GM18511 (cell line): ENCODE measurements around the gene WNT1.

ENCODE experiments used
- ATAC-seq: cut with Tn5 transposase; IDR thresholded peaks from one replicate; pipeline ENCODE4 v1.9.1; 2021; ENCODE audit warnings: mild to moderate bottlenecking, moderate library complexity; ENCODE audit not compliant: unreplicated experiment

Gene WNT1

DNA sequence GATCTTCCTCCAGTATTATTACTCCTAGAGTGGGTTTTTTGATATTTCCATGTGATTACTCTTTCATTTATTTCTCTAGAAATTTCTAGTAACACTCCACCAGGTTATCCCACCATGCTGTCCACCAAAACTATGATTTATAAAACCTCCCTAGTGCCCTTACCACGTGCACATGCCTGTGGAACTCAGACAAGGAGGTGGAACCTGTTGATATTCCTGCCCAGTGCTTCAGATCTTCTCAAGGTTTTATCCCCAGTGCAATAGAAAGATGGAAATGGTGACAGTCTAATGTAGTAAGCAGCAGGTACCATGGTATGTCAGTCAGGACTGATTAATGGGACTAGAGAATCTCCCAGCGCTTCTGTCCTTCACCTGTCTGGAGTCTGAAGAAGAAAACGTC lies 17.3 kb upstream of the WNT1 start:
- ATAC-seq: no peak

DNA sequence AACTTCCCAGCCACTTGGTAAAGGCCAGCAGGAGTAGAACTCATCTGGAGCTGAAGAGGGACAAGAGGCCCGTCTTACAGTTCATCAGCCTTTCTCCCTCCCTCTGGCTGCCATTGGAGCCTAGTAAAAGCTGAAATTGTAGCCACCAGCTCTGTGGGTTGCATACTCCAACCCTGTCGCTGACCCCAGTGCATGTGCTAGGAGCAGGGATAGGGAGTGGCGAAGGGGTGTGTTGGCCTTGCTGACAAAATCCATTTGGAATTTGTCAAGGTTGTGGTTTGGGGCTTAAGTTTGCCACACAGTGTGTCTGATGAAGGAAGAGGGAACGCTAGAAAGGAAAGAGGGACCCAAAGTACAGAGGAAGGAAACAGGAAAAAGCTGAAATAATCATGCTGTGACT lies 16.8 kb upstream of the WNT1 start:
- ATAC-seq: no peak

DNA sequence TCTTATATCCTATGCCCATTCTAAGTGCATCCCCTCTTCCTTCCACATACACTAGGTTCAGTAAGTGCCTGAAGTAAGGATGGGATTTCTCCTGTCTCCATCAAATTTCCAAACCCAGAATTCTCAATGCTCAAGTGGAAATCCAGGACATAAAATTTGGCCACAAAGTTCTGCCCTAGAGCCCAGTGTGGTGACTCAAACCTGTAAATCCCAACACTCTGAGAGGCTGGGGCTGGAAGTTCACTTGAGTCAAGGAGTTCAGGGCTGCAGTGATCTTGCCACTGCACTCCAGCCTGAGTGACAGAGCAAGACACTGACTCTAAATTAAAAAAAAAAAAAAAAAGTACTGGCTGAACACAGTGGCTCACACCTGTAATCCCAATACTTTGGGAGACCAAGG lies 16.3 kb upstream of the WNT1 start:
- ATAC-seq: no peak

DNA sequence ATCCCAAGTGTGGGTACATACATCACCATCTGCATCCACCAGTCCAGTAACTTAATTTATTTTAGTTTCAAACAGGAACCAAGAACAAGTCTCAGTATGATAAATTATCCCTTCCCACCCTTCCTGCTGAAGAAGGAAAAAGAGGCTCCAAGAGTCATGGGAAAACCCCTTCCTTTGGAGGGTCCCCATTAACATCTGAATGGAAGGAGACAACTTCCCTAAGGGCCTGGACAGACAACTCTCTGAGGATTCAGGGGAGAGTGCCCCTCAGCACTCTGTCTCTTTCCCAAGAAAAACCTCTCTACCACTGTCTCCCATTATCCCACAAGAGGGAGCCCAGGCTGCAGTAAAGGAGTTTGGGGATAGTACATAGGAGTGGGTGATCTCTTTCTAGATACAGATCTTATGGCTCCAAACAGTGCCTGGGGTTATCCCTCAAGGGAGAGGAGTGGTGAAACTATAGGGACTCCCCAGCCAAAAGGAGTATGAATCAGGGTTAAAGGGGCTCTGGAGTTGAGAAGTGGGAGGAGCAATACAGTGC lies 12.8 kb upstream of the WNT1 start:
- no peak for ATAC-seq

- no peak for ATAC-seq
Observed at GRCh38 chr12:48966177-48966895, 11.8 kb upstream of the WNT1 start.

DNA sequence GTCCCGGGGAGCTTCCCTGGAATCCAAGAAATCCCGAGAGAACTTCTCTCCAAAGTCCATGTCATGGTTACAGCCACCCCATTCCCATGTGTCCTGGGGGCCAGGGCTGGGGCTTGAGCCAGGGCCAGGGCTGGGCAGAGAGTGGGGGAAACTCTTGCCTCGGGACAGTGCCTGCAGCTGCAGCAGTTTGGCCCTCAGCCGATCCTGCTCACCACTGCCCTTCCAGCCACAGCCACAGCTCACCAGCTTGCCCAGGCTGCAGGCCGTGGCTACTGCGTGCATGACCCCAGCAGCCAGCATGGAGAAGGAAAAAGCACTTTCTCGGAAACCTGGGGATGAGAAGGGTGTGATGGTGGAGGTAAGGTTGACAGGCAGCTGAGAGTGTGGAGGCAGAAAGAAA lies 10.1 kb upstream of the WNT1 start:
- no peak for ATAC-seq

- ATAC-seq: no peak
Observed at GRCh38 chr12:48968467-48968866, 9.7 kb upstream of the WNT1 start.

DNA sequence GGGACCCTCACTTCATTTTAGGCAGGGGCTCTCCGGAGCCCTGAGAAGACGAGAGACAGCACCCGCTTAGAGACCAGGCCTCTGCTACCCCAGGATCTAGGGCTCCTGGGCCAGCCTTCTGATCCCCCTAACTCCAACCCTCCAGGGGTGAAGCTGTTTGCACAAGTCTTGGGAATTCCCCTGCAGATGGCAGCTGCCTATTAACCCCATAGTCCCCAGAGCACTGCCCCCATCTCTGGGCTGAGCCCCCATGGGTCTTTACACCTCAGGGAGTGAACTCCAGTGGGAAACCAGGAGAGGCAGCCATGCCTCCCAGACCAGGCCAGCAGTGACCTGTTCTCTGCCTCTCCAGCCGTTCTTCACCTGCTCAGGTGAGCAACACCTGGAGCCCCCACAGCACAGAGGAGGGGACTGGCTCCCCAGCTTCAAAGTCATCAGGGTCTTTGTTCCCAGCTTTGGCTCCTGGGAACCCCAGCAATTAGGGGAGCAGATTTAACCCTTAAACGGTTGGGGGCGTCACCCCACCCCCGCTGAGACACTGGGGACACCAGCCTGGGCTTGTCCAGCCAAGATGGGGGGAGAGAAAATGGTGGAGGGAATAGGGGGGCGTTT lies 8.9 kb upstream of the WNT1 start:
- ATAC-seq: no peak

- no peak for ATAC-seq
Observed at GRCh38 chr12:48969833-48970701, 8.1 kb upstream of the WNT1 start.

GRCh38 chr12:48970702-48971334 lies 7.3 kb upstream of the WNT1 start:
- ATAC-seq: no peak

- ATAC-seq: no peak
Observed at GRCh38 chr12:48972213-48972951, 5.7 kb upstream of the WNT1 start.

- ATAC-seq: no peak
Observed at GRCh38 chr12:48972952-48973483, 5.1 kb upstream of the WNT1 start.

GRCh38 chr12:48973531-48973930 lies 4.6 kb upstream of the WNT1 start:
- ATAC-seq: no peak

DNA sequence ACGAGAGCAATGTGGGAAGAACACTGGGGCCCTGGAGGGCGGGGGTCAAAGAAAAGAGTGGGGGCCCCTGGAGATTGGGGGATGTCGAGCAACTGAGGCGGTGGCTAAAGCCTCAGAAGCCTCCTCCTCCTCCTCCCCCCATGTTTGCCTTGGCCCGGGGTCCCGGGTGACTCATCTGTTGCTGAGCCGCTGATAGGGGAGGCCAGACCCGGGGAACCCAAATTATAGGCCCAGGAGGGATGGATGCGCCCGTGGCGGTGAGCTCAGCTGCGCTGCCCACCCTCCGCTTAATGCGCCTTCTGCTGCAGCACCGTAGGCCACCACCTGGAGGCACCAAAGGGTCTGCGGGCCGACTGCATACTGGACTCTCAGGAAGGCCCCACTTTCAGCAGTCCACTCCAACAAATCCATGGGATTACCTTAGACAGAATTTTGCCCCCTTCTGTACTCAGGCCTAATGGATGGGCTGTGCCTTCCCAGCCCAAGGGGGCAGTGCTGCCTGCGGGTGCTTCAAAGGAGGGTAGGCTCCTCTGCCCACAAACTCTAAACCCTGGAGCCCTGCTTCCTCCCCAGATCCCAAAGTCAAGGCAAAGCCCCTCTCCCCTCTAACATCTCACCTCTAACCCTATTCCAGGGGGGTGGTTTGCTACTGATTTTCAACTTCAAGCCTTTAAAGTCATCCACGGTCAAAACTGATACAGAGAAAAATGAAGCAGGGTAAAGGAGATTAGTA lies 4.0 kb upstream of the WNT1 start:
- ATAC-seq: no peak

GRCh38 chr12:48977290-48978281 lies 536 bp upstream of the WNT1 start:
- peak; percentile 57 for ATAC-seq

DNA sequence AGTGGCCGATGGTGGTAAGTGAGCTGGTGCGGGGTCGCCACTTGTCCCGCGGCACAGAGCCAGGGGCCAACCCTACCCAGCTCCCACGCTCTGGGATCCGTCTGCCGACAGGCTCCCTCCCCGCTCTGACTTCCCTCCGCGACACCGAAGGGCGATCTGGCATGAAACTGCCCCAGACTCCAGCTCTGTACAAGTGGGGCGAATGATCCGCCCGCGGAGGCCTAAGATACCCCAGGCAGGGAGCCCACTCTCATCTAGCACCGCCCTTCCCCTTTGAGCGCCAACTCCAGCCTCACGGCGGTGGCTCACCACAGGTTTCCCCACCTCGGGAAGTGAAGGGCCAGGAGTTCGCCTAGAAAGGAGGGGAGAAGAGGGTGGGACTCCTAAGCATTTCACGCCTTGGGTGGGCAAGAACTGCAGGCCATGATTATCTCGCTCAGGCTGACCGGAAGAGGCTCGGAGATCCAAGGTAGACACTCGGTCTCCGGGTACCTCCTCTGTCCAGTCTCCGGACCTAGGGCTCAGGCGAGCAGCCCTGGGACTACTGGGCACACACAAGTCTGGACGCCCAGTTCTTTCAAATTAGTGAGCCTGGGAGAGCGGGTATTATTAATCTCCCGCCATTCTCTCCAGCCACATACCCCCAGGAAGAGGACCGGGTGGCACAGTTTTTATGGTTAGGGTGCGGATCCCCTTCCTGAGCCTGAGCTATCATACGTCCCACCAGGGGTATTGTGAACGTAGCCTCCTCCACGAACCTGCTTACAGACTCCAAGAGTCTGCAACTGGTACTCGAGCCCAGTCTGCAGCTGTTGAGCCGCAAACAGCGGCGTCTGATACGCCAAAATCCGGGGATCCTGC lies 849 bp downstream of the WNT1 start:
- ATAC-seq: peak; percentile 9

DNA sequence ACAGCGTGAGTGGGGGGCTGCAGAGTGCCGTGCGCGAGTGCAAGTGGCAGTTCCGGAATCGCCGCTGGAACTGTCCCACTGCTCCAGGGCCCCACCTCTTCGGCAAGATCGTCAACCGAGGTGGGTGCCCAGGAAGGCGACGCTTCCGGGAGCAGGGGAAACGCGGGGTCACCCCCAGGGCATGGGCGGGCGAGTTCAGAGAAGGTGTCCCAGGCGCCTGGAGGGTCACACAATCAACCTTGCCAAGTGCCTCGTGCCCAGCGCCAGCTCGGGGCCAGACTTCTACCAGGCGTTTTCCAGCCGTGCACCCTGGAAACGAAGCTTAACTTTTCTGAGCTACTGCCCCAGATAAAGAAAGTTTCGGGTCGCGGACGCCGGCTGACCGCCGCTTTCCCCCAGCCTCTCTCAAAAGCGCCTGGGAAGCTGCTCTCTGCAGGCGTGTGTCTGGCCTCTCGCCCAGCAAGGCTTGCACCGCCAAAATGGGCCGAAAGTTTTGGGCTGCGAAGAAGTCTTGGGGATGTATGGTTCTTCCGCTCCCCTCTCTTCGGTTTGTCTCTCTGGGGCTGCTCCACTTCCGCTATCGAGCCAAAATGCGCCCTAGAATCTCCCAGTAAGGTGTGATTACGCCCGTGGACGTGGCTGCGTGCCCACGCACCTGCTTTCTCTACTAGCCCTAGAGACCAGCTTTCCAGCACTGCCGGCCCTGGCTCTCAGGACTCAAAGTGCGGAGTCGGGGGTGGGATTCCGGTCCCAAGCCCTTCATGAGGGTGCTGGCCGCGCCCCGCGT lies 1.7 kb downstream of the WNT1 start:
- ATAC-seq: no peak
